GM19035 (cell line): ENCODE data around the gene ZNF841.
"Not testable (repeated sequence)": the region's sequence is repeated elsewhere in the genome, so short reads cannot be mapped to it uniquely, and the experiment has no call there.

Source experiments
- ATAC-seq: cut with Tn5 transposase; IDR thresholded peaks from one replicate; pipeline ENCODE4 v1.9.1; 2021; ENCODE audit not compliant: unreplicated experiment

ZNF841 gene

DNA sequence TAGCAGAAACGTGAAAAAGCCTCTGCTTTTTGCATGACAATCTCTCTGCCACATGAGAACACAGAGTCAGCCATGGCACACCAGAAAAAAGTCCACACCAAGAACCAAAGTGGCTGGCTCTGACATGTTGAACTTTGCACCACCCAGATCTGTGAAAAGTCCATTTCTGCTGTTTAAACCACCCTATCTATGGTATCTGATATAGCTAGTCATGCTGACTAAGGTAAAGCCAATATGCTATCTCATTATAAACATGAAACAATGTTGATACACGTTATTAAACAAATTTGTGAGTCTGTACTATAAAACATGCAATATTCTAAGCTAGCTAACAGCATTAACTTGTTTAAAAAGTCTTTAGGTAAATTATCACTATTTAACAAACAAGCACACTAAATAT is 25.9 kb downstream of the ZNF841 start:
- no peak for ATAC-seq

DNA sequence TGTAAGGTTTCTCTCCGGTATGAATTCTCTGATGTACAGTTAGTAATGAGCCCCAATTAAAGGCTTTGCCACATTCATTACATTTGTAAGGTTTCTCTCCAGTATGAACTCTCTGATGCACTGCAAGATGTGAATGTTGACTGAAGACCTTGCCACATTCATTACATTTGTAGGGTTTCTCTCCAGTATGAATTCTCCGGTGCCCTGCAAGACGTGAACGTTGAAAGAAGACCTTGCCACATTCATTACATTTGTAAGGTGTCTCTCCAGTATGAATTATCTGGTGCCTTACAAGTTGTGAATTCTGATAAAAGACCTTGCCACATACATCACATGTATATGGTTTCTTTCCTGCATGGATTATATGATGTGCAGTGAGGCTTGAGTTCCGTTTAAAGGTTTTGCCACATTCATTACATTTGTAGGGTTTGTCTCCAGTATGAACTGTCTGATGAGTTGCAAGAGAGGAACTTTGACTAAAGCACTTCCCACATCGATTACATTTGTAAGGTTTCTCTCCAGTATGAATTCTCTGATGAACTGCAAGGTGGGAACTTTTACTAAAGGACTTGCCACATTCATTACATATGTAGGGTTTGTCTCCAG is 29.2 kb downstream of the ZNF841 start:
- ATAC-seq, result no peak

DNA sequence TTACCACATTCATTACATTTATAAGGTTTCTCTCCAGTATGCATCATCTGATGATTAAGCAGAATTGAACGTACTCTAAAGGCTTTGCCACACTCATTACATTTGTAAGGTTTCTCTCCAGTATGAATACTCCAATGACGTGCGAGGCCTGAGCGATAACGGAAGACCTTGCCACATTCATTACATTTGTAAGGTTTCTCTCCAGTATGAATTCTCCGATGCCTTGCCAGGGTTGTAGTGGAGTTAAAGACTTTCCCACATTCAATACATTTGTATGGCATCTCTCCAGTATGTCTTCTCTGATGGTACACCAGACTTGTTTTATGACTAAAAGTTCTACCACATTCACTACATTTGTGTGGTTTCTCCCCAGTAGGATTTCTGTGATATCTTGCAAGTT is 30.2 kb downstream of the ZNF841 start:
- no peak for ATAC-seq

DNA sequence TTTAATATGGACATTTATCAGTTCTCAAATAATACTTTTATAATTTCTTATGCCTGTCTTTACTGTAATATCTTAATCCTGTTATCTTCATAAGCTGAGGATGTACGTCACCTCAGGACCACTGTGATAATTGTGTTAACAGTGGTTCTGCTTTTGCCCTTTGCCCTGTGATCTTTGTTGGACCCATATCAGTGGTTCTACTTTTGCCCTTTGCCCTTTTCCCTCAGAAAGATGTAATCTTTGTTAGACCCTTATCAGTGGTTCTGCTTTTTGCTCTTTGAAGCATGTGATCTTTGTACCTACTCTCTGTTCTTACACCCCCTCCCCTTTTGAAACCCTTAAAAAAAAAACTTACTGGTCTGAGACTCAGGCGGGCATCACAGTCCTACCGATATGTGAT is 39.1 kb downstream of the ZNF841 start:
- ATAC-seq, result not testable (repeated sequence)

DNA sequence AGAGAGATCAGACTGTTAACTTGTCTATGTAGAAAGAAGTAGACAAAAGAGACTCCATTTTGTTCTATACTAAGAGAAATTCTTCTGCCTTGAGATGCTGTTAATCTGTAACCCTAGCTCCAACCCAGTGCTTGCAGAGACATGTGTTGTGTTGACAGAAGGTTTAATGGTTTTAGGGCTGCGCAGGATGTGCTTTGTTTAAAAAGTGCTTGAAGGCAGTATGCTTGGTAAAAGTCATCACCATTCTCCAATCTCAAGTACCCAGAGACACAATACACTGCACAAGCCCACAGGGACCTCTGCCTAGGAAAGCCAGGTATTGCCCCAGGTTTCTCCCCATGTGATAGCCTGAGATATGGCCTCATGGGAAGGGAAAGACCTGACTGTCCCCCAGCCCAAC is 43.8 kb downstream of the ZNF841 start:
- ATAC-seq, result not testable (repeated sequence)

DNA sequence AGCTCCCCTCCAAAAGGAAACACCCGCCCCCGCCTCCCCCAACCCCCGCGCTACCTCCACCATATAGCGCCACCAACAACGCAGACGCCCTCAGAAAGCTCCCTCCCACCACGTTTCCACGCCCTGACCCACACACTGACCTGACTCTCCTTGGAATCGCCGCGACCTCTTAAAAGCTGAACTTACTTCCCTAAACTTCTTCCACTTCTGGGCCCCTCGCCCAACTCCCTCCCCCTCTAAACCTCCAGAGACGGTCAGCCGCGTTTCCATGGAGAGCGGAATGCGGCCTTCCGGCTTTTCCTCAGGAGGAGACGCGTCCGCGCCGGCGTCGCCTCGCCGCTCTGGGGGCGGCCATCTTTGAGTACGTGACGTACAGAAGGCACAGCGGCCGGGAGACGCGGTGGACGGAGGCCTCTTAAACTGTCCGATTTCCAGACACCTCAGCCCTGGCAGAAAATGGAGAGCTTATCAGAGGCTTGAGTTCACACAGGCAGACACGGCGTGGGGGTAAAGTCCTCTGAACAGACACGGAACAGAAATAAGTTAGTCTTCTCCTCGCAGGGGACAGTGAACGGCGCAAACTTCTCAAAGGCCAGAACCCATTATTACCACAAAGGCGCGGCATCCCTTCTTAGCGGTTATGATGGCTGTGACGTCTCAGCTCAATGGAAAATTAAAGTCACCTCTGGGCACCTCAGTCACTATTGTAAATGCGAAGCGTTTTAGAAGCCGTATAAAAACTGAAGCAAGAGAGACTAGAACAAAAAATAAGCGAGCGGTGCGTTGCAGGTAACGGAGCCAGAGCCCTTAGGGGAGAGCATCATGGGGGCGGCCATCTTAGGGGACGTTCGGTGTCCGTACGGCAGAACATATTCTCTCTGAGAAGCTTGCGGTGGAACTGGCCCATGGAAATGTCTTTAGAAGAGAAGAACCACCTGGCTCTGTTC is 46.7 kb downstream of the ZNF841 start, which contains the start of gene ZNF432:
ZNF432 (minus strand) TSS at position 284 of the 947 bp plus-strand sequence. CDS start 1,970 bp downstream, outside the sequence.
- ATAC-seq, result peak; percentile 87

DNA sequence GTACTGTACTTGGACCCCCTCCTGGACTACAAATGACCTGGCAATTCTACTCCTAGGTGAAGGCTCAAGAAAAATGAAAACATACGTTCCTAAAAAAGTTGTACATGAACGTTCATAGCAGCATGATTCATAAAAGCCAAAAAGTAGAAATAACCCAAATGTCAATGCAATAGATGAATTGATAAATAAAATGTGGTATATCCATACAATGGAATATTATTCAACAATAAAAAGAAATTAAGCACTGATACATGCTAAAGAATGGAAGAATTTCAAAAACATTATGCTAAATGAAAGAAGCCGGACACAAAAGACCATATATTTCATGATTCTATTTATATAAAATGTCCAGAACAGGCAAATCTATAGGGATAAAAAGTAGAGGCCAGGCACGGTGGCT is 56.4 kb downstream of the ZNF841 start:
- no peak for ATAC-seq

DNA sequence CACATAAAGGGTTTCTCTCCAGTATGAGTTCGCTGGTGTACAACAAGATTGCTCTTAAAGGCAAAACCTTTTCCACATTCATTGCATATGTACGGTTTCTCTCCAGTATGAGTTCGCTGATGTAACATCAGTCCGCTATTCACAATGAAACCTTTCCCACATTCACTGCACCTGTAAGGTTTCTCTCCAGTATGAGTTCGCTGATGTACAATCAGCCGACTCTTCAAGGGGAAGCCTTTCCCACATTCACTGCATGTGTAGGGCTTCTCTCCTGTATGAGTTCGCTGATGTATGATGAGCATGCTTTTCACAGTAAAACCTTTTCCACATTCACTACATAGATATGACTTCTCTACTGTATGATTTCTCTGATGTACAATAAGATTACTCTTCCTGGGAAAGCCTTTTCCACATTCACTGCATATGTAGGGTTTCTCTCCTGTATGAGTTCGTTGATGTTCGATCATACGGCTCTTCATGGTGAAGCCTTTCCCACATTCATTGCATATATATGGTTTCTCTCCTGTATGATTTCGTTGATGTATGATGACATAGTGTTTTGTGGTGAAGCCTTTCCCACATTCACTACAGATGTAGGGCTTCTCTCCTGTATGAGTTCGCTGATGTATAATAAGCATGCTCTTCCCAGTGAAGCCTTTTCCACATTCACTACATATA is 61.4 kb downstream of the ZNF841 start:
- no peak for ATAC-seq

DNA sequence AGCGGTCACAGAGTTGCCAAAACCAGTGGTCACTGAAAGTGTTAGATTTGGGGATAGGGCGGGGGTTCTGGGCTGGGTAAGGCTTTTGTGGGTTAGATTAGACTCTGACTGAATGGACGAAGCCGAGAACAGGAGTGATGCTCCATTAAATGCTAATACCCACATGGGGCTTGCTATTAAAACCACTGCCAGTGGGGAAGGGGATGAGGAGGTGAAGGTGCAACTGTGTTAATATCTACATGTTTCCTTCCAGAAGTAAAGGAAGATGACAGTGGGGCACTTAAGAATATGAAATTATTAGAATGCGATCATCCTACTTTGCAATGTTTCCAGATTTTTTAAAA is 66.8 kb downstream of the ZNF841 start:
- ATAC-seq, result peak; percentile 10

DNA sequence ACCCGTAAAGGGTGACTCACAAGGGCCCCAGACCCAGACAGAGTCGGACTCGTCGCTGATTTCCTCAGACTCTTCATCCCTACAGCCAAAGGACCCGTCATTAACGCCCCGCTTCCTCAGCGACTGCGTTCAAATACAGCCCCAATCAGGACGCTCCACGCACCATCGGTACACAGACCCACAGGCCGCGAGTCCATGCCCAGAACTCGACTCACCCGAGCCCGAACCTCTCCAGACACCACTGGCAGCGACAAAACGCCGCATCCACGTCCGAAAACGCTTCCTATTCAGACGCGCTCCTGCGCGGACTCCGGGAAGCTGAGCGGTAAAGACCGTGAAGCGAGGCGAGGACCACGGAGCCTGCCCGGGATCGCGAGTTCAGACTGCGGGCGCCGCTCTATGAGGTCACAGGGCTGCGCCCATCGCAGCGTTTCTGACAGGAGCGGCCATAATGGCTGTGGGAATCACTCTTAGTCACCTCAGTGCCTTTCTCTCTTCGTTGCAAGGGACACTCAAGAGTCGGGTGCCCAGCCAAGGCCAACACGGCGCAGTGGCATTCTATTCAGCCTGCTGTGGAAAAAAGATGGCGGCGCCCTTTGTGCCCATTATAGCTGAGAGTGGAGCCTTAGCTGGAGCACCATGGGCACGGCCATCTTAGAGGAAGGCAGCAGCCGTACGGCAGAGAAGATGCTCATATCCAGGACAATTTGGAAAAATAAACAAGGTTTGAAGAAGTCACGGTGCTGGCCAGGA is 67.4 kb downstream of the ZNF841 start, which contains the start of gene ZNF614:
ZNF614 (minus strand) TSS at position 353 of the 753 bp plus-strand sequence. CDS start 2,634 bp downstream, outside the sequence.
- peak; percentile 93 for ATAC-seq

DNA sequence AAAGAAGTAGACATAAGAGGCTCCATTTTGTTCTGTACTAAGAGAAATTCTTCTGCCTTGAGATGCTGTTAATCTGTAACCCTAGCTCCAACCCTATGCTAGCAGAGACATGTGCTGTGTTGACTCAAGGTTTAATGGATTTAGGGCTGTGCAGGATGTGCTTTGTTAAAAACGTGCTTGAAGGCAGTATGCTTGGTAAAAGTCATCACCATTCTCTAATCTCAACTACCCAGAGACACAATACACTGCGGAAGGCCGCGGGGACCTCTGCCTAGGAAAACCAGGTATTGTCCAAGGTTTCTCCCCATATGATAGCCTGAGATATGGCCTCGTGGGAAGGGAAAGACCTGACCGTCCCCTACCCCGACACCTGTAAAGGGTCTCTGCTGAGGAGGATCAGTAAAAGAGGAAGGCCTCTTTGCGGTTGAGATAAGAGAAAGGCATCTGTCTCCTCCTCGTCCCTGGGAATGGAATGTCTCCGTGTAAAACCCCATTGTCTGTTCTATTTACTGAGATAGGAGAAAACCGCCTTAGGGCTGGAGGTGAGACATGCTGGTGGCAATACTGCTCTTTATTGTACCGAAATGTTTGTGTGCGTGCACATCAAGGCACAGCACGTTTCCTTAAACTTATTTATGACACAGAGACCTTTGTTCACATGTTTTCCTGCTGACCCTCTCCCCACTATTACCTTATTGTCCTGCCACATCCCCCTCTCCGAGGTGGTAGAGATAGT is 69.1 kb downstream of the ZNF841 start:
- ATAC-seq, result not testable (repeated sequence)

DNA sequence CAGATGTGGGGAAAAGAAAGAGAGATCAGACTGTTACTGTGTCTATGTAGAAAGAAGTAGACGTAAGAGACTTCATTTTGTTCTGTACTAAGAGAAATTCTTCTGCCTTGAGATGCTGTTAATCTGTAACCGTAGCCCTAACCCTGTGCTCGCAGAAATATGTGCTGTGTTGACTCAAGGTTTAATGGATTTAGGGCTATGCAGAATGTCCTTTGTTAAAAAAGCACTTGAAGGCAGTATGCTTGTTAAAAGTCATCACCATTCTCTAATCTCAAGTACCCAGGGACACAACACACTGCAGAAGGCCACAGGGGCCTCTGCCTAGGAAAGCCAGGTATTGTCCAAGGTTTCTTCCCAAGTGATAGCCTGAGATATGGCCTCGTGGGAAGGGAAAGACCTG is 71.1 kb downstream of the ZNF841 start:
- ATAC-seq, result not testable (repeated sequence)

DNA sequence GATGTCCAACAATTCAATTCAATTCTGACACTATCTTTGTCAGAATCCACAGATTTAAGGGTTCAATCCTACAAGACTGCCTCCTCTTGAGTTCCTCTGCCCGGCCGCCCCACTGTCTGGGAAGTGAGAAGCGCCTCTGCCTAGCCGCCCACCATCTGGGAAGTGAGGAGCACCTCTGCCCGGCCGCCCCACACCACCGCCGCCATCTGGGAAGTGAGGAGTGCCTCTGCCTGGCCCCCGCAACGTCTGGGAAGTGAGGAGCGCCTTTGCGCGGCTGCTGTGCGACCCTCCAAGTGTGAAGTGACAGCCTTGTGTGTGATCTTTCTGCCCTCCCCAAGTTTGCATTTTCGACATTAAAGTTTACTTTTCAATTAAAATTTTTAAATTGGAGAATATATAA is 73.4 kb downstream of the ZNF841 start:
- no peak for ATAC-seq

DNA sequence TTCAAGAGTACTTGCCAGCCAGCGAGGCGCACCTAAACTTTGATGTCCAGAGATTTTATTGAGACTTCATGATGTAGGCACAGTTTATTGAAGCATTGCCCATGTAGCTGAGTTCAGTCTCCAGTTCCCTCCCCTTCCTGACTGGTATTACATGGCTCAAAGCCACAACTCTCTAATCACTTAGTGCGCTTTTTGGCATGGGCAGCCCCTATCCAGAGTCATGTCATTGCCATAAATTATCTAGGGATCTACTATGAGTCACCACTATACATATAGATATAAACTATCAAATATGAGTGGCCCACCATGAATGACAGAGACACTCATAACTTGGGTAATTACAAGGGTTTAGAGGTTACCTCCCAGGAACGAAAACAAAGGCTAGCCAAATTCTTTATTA is 75.1 kb downstream of the ZNF841 start:
- ATAC-seq, result no peak
